NOMO-1 treated with DMSO at 0.1 percent for 48 hours (cell line): ENCODE results near the gene ENO3.

Experiments
- DNase-seq: peaks from one replicate; lab custom pipeline; 2025; ENCODE audit not compliant: unreplicated experiment; lab: John Stamatoyannopoulos, UW

ENO3 gene

DNA sequence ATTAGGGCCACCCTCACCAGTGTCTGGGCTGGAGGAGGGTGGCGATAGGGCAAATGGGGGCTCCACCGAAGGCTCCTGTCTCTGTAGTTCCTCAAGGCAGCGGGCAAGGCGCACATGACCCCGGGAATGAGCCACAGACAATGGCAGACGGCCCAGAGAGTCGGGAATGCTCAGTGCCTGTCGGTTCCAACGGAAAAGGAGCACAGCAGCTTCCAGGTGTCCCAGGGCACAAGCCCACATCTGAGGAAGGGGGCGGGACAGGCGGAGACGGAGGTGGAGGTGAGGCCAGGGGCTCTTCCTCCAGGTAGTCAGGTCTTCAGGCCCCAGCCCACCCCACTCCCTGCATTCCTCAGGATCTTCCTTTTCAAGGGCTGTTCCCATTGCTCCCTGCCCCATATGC, 21.8 kb downstream of the ENO3 start:
- no peak for DNase-seq

DNA sequence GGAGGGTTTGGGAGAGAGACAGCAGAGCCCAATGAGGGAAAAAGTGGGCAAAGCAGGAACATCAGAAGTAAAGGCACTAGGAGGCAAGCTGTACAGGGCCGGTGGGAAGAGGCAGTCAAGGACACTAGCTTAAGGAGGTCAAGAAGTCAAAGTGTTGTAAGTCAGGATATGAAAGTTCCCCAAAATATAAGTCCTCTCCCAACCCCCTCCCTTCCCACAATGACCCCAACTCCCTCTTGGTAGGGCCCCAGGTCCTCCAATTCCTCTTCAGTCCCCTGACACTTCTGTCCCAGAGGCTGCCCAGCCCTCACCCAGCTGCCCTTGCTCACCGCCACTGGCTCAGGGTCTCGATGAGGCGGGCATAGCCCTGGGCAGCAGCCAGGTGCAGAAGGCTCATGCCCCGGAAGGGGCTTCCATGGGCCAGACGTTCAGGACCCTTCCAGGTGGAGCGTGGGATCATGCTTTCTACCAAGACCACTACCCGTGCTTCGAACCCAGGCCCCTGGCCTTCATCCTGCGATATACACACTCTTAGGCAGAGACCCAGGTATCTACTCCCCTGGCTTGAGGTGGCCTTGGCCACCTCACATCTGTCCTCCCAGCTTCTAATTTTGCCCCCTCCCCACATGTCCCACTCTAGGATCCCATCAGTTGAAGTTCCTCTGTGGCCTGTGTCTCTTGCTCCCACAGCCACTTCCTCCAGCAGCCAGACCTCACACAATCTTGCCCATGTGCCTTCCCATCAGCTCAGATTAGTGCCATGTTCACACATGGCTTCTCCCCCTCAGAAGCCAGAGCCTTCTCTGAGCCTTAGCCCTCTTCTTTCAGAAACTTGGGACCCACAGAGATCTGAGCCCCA, 22.6 kb downstream of the ENO3 start:
- DNase-seq, result no peak

DNA sequence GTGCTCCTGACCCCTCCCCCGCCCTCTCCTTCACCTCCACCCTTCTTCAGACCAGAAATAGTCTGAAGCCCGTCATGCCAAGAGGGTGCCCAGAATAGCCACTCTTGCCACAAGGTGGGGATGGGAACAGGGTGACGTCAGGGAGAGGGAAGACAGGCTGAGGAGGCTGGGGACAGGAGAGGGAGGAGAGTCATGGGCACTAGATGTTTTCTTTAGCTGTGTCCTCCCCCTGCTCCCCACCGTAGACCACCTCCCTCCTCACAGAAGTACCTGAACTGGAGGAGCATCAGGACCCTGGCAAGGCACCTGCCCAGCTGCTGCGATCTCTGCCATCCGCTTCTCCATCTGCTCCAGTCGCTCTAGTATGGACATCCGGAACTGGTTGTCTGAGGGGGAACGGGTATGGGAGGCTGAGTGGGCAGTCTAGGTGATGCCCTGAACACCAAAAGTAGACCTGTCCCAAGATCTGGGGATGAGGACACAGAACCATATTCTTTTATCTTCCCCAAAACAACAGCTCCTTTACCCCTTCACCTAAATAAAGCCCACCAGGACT, 23.3 kb downstream of the ENO3 start:
- no peak for DNase-seq

DNA sequence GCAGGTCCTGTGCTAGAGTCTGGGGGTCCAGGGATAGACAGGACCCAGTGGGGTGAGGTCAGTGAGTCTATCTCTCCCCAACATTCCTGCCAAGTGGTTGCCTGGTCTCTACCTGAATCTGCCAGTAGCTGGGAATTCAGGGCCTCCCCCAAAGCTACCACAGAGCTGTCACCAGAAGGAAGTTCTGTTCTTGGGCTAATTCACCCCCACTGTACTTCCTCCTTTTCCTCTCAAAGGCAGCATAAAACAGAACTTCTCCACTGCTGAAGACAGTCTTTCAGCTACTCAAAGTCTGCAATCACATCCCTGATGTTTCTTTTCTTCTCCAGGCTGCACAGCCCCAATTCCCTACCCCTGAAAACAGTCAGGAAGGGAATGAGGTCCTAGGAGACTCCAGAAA, 27.8 kb downstream of the ENO3 start:
- DNase-seq, result peak; percentile 76

DNA sequence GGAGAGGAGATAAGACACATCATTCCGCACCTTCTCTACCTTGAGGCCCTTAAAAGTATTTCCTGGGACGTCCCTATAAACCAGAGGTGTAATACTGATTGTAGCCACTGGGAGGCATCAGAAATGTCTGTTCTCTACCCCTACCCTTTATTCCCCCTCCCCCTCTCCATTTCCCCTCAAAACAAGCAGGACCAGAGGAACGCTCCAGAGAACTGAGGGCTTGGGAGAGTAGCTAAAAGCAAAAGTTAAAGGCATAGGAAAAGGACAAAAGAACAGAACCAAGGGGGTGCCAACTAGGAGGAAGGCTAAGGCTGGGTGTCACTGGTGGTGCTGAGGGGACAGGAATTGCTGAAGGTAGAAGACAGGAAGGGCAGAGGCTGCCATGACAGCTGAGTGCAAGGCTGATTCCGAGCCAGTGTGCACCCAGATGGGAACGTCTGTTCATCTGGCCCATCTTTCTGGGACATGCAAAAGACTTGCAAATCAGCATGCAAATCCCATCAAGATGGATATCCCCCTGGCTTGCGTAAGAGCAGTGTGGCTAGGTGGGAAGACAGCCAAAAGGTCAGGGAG, 29.8 kb downstream of the ENO3 start:
- peak; percentile 14 for DNase-seq

DNA sequence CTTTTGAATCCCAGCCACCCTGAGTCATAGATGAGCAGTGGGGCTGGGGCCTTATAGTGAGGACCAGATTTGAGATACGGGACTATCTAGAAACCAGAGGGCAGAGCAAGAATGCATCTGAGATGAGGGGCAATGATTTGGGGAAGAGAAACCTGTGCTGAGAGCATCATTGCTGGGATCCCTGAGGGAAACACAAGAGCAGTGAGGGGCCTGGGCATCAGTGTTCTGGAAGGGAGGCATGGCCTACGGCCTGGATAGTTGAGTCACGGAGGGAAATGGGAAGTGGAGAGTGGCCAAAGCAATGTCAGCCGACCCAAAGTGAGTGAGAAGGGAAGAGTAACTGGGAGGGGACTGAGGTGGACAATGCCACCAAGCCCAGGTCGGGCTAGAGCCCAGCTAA, 31.4 kb downstream of the ENO3 start:
- no peak for DNase-seq

DNA sequence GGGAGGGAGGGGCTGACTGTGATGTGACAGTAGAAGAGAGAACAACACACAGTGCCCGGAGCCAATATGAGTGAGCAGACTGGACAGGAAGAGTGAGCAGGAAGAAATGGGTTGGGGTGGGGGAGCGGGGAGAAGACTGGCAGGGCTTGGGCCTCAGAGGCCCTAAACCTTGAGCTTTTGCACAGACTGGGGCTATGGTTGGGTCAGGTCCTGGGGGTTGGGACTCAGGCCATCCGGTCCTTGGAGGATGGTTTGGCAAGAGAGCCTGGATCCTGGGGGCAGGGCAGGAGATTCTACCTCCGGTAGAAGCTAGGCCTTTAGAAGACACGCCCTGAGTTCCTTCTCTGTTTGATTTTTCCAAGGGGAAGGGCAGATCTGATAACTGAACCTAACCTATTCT, 35.5 kb downstream of the ENO3 start:
- no peak for DNase-seq

DNA sequence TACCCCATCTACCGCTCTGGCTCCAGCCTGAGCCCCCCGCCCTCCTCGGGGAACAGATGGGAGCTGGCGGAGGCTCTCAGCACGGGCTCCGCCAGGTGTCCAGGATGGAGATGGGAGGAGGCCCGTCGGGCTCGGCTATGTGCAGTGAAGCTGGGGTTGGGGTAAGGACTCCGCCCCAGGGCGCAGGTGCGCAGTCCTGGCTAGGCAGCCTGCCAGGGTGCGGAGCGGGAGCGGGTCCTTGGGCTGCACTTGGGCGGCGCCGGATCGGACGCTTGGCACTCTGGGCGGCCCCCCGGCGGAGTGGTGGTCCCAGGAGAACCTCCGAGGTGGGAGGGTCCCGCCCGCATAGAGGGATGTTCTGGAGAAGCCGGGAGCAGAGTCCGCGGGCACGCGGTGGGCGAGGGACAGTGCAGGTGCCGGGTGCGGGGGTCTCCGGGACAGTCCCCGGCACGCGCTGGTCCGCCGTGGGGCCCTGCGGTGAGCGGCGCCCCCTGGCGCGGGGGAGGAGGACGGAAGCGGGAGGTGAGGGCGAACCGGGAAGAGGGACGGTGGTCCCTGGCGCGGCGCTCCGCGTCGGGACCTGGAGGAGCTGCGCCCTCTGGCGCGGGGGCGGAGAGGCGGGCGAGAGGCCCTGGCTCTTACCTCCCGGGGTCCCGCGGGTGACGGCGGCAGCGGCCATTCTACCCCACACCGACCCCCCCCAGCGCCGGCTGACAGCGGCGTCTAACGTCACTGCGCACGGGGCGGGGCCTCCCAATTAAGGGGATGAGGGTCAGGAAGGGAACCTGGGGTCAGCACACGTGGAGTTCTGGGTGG, 36.2 kb downstream of the ENO3 start, which contains the start of gene CAMTA2:
Gene CAMTA2 (minus strand): TSS at position 725 of the 816 bp plus-strand sequence. CDS start 1,453 bp downstream, outside the sequence.
- peak; percentile 81 for DNase-seq

DNA sequence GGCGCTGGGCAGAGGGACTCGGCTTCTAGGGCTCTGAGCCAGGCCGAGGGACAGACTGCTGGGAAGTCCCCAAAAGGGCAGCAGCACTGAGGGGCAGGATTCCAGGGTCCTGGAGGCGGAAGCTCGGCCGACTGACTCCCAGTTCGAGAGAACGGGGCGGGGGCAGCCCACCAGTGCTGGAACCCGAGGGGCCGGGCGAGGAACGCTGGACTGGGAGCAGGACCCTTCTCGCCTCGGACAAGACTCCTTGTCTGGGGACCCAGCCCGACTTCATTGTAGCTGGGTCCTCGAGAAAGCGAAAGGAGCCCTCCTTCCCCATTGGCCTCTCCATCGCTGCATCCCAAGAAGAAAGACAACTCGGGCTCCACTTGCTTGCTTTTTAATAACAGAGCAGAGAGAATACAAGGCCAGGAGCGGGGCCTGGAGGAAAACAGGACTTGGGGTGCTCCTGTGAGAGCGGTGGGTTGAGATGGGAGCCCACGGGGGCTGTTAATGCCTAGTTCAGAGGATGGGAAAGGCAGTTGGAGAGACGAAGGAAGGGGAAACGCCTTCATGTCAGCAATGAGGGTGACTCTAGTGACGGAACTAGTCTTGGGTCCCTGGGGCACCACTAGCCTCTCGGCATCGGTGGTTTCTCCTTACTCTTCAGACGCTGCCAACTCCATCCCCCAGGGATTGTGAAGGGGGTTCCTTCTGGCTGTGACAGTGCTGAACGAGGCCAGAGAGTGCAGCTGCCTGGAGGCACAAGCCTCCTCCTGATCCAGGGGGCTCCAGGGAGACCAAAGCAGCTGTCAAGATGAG, 37.0 kb downstream of the ENO3 start:
- peak; percentile 22 for DNase-seq

DNA sequence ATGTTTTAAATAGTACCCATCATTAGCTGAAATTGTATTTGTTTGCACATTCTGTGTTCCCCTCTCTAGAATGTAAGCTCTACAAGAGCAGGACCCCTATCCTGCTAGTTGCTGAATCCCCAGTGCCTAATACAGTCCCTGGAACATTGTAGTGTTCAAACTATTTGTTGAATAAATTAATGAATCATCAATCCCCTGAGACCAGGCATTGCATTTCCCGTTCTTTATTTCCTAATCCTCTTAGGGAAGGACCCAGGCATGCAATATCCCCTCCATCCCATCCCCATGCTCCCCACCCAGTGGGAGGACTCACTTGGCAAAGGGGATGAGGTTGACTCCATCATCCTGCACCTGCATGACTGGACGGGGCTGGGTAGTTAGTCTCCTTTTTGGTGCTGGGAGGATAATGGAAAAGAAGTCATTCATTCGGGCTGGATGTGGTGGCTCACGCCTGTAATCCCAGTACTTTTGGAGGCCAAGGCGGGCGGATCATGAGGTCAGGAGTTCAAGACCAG, 43.2 kb downstream of the ENO3 start:
- DNase-seq, result no peak

DNA sequence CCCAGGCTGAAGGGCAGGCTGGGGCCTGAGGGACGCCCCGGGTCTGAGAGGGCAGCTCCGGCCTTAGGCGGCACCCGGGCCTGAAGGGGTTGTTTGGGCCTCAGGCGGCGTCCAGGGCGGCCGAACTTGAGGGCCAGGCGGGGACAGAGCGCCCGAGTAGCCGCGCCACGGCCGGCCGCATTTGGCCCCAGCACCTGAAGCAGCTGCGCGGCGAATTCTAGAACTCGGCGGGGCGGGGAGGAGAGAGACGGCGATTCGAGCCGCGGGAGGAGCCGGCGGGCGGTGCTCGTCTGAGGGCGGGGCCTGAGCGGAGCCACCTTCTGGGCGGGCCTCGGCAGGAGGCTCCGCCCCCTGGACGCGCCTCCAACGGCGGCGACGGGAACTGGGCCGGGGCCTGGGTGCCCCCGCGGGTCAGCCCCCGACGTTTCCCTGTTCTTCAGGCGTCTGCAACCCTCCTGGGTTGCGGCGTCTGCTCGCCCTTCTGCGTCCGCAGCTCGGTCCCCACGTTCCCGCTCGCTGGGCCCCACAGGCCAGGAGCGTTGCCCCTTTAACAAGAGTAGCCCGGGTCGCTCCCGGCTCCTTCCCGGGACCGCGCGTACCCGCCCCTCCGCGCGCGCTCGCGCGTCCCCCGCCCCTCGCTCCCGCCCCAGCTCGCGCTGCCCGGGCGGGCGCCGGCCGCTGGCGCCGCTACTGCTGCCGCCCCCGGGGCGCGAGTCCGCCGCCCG, 46.5 kb downstream of the ENO3 start, which contains the start of the genes INCA1 and KIF1C:
Gene INCA1 (minus strand): TSS at position 221 of the 725 bp plus-strand sequence. CDS start 3,085 bp downstream, outside the sequence.
Gene KIF1C (plus strand): TSS at position 649 of the 725 bp plus-strand sequence. CDS start 2,297 bp downstream, outside the sequence.
- peak; percentile 85 for DNase-seq

DNA sequence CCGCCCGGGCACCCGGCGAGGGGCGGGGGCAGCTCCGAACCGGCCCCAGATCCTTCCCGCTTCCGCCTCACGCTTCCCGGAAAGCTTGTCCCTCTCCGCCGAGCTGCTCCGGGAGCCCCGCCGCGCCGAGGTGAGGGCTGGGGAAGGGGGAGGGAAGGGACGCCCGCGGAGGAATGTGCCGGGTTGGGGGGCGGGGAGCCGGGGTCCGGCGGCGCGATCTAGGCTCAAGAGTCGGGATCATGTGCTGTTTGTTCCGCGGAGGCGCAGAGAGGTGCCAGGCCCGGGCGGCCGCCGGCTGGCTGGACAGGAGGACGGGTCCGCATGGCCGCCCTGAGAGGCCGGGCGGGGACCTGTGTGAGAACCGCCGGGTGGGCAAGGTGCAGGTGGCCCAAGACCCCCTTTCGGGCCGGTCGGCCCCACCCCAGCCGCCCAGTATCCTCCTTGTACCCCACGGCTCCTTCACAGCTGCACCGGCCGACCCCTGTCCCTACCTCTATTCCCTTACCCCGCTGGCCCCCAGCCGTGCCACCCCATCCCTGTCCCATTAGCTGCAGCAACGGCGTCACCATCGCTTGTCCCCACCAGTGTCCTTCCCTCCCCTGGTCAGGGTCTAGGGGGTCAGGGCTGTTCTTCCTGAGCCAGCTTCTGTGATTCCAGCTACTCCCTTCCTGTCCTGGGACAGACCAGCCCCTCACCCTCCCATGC, 47.3 kb downstream of the ENO3 start:
- DNase-seq, result no peak

DNA sequence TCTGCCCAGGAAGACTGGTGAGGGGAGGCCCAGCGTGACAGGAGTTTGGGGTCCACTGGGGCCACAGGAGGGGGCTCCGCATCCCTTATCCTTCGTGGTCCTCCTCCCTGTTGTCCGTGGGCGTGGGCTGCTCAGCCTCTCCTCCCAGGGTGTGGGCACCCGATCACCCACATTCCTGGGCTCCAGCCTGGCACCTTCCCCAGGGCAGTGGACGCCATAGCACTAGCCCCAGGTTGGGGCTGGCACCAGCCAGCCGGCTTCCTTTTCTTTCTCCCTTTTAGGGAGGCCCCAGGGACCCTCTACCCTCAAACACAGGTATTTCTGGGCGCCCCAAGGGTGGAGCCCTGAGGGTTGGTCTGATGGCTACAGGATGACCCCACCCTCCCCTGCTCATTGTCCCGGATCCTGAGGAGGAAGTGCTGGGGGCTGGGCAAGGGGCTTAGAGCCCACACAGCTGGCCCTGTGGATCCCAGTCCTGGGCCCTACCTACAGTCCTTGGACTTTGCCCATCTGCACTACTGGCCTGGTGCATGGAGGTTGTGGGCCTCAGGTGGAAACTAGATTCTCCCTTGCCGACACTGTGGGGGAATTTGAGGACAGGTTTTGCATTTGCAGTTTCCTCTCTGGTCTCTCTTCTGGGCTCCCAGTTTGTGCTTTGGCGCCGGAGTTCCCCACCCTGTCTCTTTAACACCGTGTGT, 48.0 kb downstream of the ENO3 start:
- DNase-seq, result no peak

DNA sequence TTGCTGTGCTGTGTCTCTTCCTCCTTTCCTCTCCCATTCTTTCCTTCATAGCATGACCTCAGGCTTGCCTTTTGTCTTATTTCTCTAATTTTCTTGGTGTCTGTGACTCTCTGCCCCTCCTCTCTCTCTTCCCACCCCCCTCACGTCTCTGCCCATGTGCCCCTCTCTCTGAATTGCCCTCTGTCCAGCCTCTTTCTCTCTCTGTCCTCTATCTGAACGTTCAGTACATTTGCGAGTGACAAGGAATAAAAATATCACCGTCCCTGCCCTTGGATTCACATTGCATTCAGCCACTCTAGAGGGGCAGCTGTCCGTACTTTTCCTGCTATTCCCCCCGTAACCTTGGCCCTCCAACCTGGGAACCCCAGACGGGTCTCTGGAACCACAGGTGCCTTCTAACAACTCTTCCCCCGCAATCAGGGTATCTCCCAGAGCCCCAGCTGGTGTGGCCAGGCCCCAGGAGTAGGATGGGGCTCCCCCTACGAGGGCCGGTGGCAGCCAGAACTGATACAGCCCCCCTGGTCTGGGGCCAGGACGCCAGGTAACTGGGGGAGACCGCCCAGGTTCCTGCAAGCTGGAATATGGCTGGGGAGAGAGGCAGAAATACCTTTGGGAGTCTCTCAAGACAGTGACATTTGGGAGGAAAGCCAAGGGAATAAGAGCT, 48.6 kb downstream of the ENO3 start:
- peak; percentile 1 for DNase-seq

DNA sequence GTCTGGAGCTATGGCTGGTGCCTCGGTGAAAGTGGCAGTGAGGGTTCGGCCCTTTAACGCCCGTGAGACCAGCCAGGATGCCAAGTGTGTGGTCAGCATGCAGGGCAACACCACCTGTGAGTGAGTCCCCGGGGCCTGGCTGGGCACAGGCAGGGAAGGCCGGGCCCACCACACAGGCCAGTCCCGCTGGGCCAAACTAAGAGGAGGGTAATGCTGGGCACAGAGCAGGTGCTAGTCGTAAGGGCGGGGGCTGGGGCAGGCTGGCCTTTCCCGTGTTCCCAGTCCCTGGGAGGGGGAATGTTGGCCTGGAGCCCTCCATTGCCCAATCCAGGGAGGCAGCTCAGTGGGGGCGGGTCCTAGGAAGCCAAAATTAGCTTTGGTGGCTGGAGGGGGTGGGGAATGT, 49.3 kb downstream of the ENO3 start:
- DNase-seq, result no peak

DNA sequence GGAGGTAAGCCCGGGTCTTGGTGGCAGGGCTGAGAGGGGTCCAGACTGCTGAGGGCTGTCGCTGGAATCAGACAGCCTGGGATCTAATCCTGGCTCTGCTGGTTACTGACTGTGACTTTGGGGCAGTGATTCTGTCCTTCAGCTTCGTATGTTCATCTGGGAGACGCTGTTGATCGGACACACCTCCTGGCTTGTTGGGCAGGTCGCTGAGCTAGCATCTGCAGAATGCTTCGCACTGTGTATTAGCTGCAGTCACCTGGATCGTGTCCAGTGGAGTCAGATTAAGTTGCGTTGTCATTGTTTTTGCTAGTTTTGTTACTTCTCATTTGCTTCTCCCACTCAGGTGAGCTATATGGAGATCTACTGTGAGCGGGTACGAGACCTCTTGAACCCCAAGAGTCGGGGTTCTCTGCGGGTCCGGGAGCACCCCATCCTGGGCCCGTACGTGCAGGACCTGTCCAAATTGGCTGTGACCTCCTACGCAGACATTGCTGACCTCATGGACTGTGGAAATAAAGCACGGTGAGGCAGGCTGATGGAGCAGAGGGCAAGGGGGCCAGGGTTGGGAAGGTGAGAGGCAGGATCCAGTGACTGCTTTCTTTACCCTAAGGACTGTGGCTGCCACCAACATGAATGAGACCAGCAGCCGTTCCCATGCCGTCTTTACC, 51.3 kb downstream of the ENO3 start:
- no peak for DNase-seq

DNA sequence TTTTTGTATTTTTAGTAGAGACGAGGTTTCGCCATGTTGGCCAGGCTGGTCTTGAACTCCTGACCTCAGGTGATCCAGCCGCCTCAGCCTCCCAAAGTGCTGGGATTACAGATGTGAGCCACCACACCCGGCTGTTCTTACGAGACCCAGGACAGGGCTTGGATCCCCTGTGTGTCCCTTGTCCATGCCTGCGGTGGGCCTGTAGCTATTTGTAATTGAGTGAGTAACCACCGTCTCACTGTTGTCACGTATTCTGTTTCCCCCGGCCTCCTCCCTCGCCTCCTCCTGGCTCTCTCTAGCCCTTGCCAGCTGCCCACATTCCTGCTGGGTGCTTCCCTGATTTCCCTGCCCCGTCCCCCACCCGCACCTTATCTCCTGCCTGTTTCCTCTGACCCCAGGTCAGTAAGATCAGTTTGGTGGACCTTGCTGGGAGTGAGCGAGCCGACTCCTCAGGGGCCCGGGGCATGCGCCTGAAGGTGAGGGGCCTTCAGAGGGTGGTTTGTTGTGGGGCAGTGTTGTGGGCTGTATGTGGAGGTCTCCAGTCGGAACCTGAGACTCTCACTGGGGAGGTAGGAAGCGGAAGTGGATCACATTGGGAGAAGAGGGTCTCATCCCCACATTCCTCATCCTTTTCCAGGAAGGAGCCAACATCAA, 52.4 kb downstream of the ENO3 start:
- DNase-seq, result no peak
